ENCODE measurements around the gene IGSF21.

The IGSF21 gene

DNA sequence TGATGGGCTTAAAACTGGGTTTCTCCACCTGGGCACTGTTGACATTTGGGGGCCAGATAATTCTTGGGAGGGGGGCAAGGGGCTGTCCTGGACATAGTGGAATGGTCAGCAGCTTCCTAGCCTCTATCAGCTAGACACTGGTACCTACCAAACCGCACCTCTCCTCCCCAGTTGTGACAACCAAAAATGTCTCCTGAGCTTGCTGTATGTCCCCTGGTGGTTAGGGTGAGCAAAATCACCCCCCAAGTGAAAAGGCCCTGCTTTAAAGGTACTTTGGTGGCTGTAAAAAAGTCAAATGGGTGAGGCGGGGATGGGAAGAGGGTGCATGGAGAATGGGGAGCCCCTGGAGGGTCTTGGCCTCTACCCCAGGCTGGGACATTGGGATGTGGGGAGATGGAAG is 182.0 kb downstream of the IGSF21 start:
- Histone ChIP-seq H3K36me3 (ENCODE audit: insufficient read depth, low read length) (no peaks in the 10 kb centered on the region), H3K27me3 (ENCODE audit: insufficient read depth, low read length) (no peaks in the 10 kb centered on the region)

GRCh38 chr1:18290740-18291412 is 183.3 kb downstream of the IGSF21 start:
- H3K4me2 ChIP-seq (ENCODE audit: low read length) = no peak overlapping the region
- H3K27ac ChIP-seq (ENCODE audit: low read depth, low read length, poor library complexity, severe bottlenecking) = no peak overlapping the region
- no peaks in the 10 kb centered on the region for H4K20me1 ChIP-seq (ENCODE audit: insufficient read depth, low read length)
- TF ChIP-seq, protein P1, sequence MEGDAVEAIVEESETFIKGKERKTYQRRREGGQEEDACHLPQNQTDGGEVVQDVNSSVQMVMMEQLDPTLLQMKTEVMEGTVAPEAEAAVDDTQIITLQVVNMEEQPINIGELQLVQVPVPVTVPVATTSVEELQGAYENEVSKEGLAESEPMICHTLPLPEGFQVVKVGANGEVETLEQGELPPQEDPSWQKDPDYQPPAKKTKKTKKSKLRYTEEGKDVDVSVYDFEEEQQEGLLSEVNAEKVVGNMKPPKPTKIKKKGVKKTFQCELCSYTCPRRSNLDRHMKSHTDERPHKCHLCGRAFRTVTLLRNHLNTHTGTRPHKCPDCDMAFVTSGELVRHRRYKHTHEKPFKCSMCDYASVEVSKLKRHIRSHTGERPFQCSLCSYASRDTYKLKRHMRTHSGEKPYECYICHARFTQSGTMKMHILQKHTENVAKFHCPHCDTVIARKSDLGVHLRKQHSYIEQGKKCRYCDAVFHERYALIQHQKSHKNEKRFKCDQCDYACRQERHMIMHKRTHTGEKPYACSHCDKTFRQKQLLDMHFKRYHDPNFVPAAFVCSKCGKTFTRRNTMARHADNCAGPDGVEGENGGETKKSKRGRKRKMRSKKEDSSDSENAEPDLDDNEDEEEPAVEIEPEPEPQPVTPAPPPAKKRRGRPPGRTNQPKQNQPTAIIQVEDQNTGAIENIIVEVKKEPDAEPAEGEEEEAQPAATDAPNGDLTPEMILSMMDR (IDR thresholded peaks at IDR 0.05; ENCODE audit: low read length) = no peak
- no peak for TF ChIP-seq EZH2 (IDR thresholded peaks at IDR 0.05; ENCODE audit: borderline replicate concordance, low read length)
- H3K9ac ChIP-seq (ENCODE audit: low read length) = no peak overlapping the region
- H3K9me3 ChIP-seq (ENCODE audit: low read length) = no peaks in the 10 kb centered on the region
- H3K36me3 ChIP-seq (ENCODE audit: insufficient read depth, low read length) = no peaks in the 10 kb centered on the region
- no peaks in the 10 kb centered on the region for H3K9me2 ChIP-seq (ENCODE audit: low read depth, low read length)
- H3F3A ChIP-seq (ENCODE audit: insufficient read depth, low read length) = no peaks in the 10 kb centered on the region
- H3K27me3 ChIP-seq (ENCODE audit: insufficient read depth, low read length) = 0 out of 2 replicates have a peak, but pooled peaks cover 3% of the 10 kb centered on the region
- H3K4me3 ChIP-seq (ENCODE audit: low read depth, low read length, poor library complexity, severe bottlenecking) = no peak overlapping the region
- no peak overlapping the region for H2AFZ ChIP-seq (ENCODE audit: low read length)
- no peaks in the 10 kb centered on the region for H3K79me2 ChIP-seq (ENCODE audit: insufficient read depth, low read length)
- no peaks in the 10 kb centered on the region for H3K4me1 ChIP-seq (ENCODE audit: insufficient read depth, low read length, severe bottlenecking)

More for the DNA sequence above, 182.0 kb downstream of the IGSF21 start:
- Histone ChIP-seq H3K9ac (ENCODE audit: low read length) (no peak overlapping the region), H3F3A (ENCODE audit: insufficient read depth, low read length) (no peaks in the 10 kb centered on the region), H3K9me3 (ENCODE audit: low read length) (no peaks in the 10 kb centered on the region), H3K4me1 (ENCODE audit: insufficient read depth, low read length, severe bottlenecking) (no peaks in the 10 kb centered on the region), H3K9me2 (ENCODE audit: low read depth, low read length) (no peaks in the 10 kb centered on the region), H3K4me3 (ENCODE audit: low read depth, low read length, poor library complexity, severe bottlenecking) (no peak overlapping the region), H2AFZ (ENCODE audit: low read length) (no peak overlapping the region), H3K27ac (ENCODE audit: low read depth, low read length, poor library complexity, severe bottlenecking) (no peak overlapping the region), H3K79me2 (ENCODE audit: insufficient read depth, low read length) (no peaks in the 10 kb centered on the region), H4K20me1 (ENCODE audit: insufficient read depth, low read length) (no peaks in the 10 kb centered on the region), H3K4me2 (ENCODE audit: low read length) (no peak overlapping the region)
- TF ChIP-seq EZH2 (IDR thresholded peaks at IDR 0.05; ENCODE audit: borderline replicate concordance, low read length) = no peak
- TF ChIP-seq, protein P1 (IDR thresholded peaks at IDR 0.05; ENCODE audit: low read length) = no peak

DNA sequence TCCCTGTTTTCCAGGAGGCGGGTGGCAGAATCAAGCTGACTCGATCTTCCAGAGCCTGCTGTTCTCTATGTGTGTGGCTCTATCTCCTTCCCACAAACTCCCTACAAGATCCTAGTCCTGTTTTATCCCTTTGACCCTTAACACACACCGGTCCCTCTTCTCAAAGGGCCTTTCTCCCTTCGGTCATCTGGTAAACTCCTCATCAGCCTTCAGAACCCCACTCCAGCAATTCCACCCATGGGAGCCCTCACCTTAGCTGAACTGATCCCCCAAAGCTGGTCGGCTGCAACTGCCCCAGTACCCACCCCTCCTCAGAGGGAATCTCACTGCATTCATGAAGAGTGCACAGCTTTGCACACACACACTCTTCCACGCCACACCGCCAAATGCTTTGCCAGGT is 184.9 kb downstream of the IGSF21 start:
- Histone ChIP-seq H3K9me2 (ENCODE audit: low read depth, low read length) (no peaks in the 10 kb centered on the region), H3K79me2 (ENCODE audit: insufficient read depth, low read length) (no peaks in the 10 kb centered on the region), H3K4me1 (ENCODE audit: insufficient read depth, low read length, severe bottlenecking) (no peaks in the 10 kb centered on the region), H3F3A (ENCODE audit: insufficient read depth, low read length) (no peaks in the 10 kb centered on the region), H3K4me3 (ENCODE audit: low read depth, low read length, poor library complexity, severe bottlenecking) (no peak overlapping the region), H3K27me3 (ENCODE audit: insufficient read depth, low read length) (peaks cover 9% of the 10 kb centered on the region; the same call in 1 of the 2 replicates), H3K27ac (ENCODE audit: low read depth, low read length, poor library complexity, severe bottlenecking) (no peak overlapping the region), H3K36me3 (ENCODE audit: insufficient read depth, low read length) (no peaks in the 10 kb centered on the region), H3K9me3 (ENCODE audit: low read length) (no peaks in the 10 kb centered on the region), H3K9ac (ENCODE audit: low read length) (no peak overlapping the region), H2AFZ (ENCODE audit: low read length) (no peak overlapping the region), H3K4me2 (ENCODE audit: low read length) (no peak overlapping the region), H4K20me1 (ENCODE audit: insufficient read depth, low read length) (no peaks in the 10 kb centered on the region)
- TF ChIP-seq EZH2 (IDR thresholded peaks at IDR 0.05; ENCODE audit: borderline replicate concordance, low read length) = no peak
- TF ChIP-seq, protein P1 (IDR thresholded peaks at IDR 0.05; ENCODE audit: low read length) = no peak

Data from OCI-LY1 (cell line).